GM23338 (cell line): Measurements from ENCODE around the gene MYO18A. TPM values are rescaled to one million over a fixed set of nuclear protein-coding genes. Genes with fewer than 3 reads are reported as not detected.

Experiments used
- ATAC-seq: fragments of 200-7000 bp; cut with Tn5 transposase; 3 replicates; pipeline ENCODE4 v1.9.1; 2020
- DNase-seq: peaks from one replicate; pipeline ENCODE4 v3.0.0-alpha.2; 2015; ENCODE audit warnings: low spot score
- H2AFZ ChIP-seq: fragments of 200-600 bp; sonication (generic); 2 replicates; pipeline ENCODE4 v1.8.0; 2016; ENCODE audit warnings: antibody characterized with exemption, mild to moderate bottlenecking, moderate library complexity
- H3F3A ChIP-seq: fragments of 200-600 bp; sonication (generic); replicated peaks from 2 replicates; pipeline ENCODE4 v1.8.0; 2017; ENCODE audit warnings: antibody characterized with exemption, mixed run types, low read depth
- H3K27ac ChIP-seq: fragments of 200-600 bp; sonication (generic); 2 replicates; pipeline ENCODE4 v1.6.1; 2016; ENCODE audit warnings: low read depth
- H3K27me3 ChIP-seq: fragments of 200-600 bp; sonication (generic); 2 replicates; pipeline ENCODE4 v1.8.0; 2016; ENCODE audit warnings: mild to moderate bottlenecking, mixed run types, moderate library complexity; ENCODE audit not compliant: insufficient read depth
- H3K36me3 ChIP-seq: fragments of 200-600 bp; sonication (generic); 2 replicates; pipeline ENCODE4 v1.8.0; 2016; ENCODE audit warnings: mild to moderate bottlenecking; ENCODE audit not compliant: insufficient read depth
- H3K4me1 ChIP-seq: fragments of 200-600 bp; sonication (generic); 2 replicates; pipeline ENCODE4 v1.8.0; 2016; ENCODE audit warnings: mild to moderate bottlenecking, moderate library complexity; ENCODE audit not compliant: insufficient read depth
- H3K4me2 ChIP-seq: fragments of 200-600 bp; sonication (generic); 2 replicates; pipeline ENCODE4 v1.7.1; 2017; ENCODE audit warnings: mixed run types
- H3K4me3 ChIP-seq: fragments of 200-600 bp; sonication (generic); 2 replicates; pipeline ENCODE4 v1.6.1; 2016; ENCODE audit warnings: mixed run types
- H3K79me2 ChIP-seq: fragments of 200-600 bp; sonication (generic); replicated peaks from 2 replicates; pipeline ENCODE4 v1.8.0; 2017; ENCODE audit warnings: mild to moderate bottlenecking; ENCODE audit not compliant: insufficient read depth
- H3K9me2 ChIP-seq: fragments of 200-600 bp; sonication (generic); 2 replicates; pipeline ENCODE4 v1.8.0; 2017; ENCODE audit not compliant: insufficient read depth
- H4K20me1 ChIP-seq: fragments of 200-600 bp; sonication (generic); replicated peaks from 2 replicates; pipeline ENCODE4 v1.8.0; 2017; ENCODE audit warnings: mild to moderate bottlenecking; ENCODE audit not compliant: insufficient read depth
- H3K27ac Mint-ChIP-seq: 2 replicates; pipeline ENCODE4 v1.8.0; 2020; ENCODE audit warnings: inconsistent platforms, mild to moderate bottlenecking, moderate library complexity, mixed read lengths
- H3K27me3 Mint-ChIP-seq: 3 replicates; pipeline ENCODE4 v1.8.0; 2022; ENCODE audit warnings: low read depth, mild to moderate bottlenecking, moderate library complexity, mixed read lengths, inconsistent platforms; ENCODE audit not compliant: insufficient read depth, poor library complexity
- H3K36me3 Mint-ChIP-seq: 3 replicates; pipeline ENCODE4 v1.8.0; 2021; ENCODE audit warnings: low read depth, mild to moderate bottlenecking, inconsistent platforms, moderate library complexity, mixed read lengths
- H3K4me1 Mint-ChIP-seq: 3 replicates; pipeline ENCODE4 v1.8.0; 2020; ENCODE audit warnings: mild to moderate bottlenecking, inconsistent platforms, mixed read lengths
- H3K4me3 Mint-ChIP-seq: 3 replicates; pipeline ENCODE4 v1.8.0; 2021; ENCODE audit warnings: moderate library complexity, mild to moderate bottlenecking, inconsistent platforms, mixed read lengths
- H3K9me3 Mint-ChIP-seq: 3 replicates; pipeline ENCODE4 v1.8.0; 2020; ENCODE audit warnings: moderate library complexity, mild to moderate bottlenecking, inconsistent platforms, mixed read lengths
- EZH2 ChIP-seq: fragments of 200-600 bp; sonication (generic); IDR thresholded peaks from one replicate; pipeline ENCODE4 v1.8.0; 2017; ENCODE audit warnings: antibody characterized with exemption, mild to moderate bottlenecking, low read depth; ENCODE audit not compliant: unreplicated experiment
- NANOG ChIP-seq: IDR thresholded peaks from 2 replicates; pipeline ENCODE4 v1.6.1; 2016; ENCODE audit warnings: antibody characterized with exemption, borderline replicate concordance
- STAT1 ChIP-seq: IDR thresholded peaks from one replicate; pipeline ENCODE4 v1.6.1; 2016; ENCODE audit warnings: antibody characterized with exemption; ENCODE audit not compliant: unreplicated experiment
- ZNF331 ChIP-seq: fragments of 250-450 bp; sonication (Bioruptor Pico); IDR thresholded peaks from 2 replicates; pipeline ENCODE4 v1.5.0; 2020; ENCODE audit warnings: low read depth, mild to moderate bottlenecking, moderate library complexity
- polyA plus RNA-seq: library from polyadenylated mRNA; unstranded; fragments of >200 nt; fragmentation: Nextera tagmentation; extraction: Ambion mirVana; gene quantifications from 2 replicates; pipeline ENCODE4 v1.2.1, GENCODE V29; 2016
- total RNA-seq: library from RNA; depleted of rRNA; stranded (reverse); fragments of >200 nt; shearing (Covaris generic); gene quantifications from 2 replicates; pipeline ENCODE4 v1.2.3, GENCODE V29; 2014
- TF ChIP-seq, protein P1 (sequence below): IDR thresholded peaks from one replicate; pipeline ENCODE4 v1.6.1; 2018; ENCODE audit warnings: antibody characterized with exemption; ENCODE audit not compliant: unreplicated experiment
- TF ChIP-seq, protein P2 (sequence below), 2 experiments: fragments of 200-600 bp in 1 of 2; sonication (generic) in 1 of 2; conservative IDR thresholded peaks; 2 replicates each; pipeline versions ENCODE4 v1.5.1 to v1.6.1; 2016 to 2017; ENCODE audit warnings: antibody characterized with exemption in 2 of 2, low read depth in 2 of 2, mild to moderate bottlenecking in 2 of 2, moderate library complexity in 1 of 2
- TF ChIP-seq, protein P3 (sequence below): IDR thresholded peaks from 2 replicates; pipeline ENCODE4 v1.6.1; 2016; ENCODE audit warnings: antibody characterized with exemption

The MYO18A gene
- total and polyA plus RNA-seq, 2 experiments from 2014 or later = 18.3 to 37.5 TPM

DNA sequence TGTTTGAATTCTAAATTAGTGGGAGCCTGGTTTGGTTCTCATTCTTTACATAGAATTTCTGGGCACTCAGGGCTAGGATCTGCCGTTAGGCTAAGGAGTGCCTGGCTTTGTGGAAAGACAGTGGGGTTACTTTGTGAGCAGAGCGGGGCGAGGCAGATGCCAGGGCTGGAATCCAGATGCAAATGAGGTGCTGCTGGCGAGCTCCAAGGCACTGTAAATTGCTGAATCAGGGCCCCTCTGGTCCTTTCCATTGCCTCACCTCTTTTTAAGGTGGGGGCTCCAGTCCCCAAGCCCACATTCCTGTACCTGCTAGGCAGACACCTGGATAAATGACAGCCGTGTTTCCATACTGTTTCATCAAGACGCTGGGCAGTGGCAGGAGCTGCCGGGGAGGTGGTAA lies 103.5 kb downstream of the MYO18A start (continued):
- no peak for TF ChIP-seq STAT1

DNA sequence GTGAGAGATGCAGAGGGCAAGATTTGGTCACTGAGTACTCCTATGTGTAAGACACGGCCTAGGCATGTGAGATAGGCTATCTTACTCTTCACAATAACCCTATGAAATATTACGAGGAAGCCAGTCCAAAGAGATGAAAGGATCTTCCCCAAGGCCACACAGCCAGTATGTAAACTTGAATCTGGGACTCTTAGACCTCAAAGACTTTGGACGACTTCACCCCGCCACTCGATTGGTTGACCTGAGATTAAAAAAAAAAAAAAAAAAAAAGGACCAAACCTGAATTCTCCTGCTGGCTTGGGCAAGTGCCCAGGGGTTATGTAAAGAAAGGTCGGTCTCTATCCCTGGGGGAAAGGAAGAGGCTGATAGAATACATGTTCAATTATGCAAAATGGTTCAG lies 104.1 kb downstream of the MYO18A start:
- H3K4me3 Mint-ChIP-seq = no peak overlapping the region

More for the DNA sequence above, 104.1 kb downstream of the MYO18A start:
- no peaks in the 10 kb centered on the region for H4K20me1 ChIP-seq
- TF ChIP-seq, protein P1, sequence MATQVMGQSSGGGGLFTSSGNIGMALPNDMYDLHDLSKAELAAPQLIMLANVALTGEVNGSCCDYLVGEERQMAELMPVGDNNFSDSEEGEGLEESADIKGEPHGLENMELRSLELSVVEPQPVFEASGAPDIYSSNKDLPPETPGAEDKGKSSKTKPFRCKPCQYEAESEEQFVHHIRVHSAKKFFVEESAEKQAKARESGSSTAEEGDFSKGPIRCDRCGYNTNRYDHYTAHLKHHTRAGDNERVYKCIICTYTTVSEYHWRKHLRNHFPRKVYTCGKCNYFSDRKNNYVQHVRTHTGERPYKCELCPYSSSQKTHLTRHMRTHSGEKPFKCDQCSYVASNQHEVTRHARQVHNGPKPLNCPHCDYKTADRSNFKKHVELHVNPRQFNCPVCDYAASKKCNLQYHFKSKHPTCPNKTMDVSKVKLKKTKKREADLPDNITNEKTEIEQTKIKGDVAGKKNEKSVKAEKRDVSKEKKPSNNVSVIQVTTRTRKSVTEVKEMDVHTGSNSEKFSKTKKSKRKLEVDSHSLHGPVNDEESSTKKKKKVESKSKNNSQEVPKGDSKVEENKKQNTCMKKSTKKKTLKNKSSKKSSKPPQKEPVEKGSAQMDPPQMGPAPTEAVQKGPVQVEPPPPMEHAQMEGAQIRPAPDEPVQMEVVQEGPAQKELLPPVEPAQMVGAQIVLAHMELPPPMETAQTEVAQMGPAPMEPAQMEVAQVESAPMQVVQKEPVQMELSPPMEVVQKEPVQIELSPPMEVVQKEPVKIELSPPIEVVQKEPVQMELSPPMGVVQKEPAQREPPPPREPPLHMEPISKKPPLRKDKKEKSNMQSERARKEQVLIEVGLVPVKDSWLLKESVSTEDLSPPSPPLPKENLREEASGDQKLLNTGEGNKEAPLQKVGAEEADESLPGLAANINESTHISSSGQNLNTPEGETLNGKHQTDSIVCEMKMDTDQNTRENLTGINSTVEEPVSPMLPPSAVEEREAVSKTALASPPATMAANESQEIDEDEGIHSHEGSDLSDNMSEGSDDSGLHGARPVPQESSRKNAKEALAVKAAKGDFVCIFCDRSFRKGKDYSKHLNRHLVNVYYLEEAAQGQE = no peak
- TF ChIP-seq, protein P2, sequence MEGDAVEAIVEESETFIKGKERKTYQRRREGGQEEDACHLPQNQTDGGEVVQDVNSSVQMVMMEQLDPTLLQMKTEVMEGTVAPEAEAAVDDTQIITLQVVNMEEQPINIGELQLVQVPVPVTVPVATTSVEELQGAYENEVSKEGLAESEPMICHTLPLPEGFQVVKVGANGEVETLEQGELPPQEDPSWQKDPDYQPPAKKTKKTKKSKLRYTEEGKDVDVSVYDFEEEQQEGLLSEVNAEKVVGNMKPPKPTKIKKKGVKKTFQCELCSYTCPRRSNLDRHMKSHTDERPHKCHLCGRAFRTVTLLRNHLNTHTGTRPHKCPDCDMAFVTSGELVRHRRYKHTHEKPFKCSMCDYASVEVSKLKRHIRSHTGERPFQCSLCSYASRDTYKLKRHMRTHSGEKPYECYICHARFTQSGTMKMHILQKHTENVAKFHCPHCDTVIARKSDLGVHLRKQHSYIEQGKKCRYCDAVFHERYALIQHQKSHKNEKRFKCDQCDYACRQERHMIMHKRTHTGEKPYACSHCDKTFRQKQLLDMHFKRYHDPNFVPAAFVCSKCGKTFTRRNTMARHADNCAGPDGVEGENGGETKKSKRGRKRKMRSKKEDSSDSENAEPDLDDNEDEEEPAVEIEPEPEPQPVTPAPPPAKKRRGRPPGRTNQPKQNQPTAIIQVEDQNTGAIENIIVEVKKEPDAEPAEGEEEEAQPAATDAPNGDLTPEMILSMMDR (conservative IDR thresholded peaks at IDR 0.05; ENCODE audit: low read depth in 2 of 2) = no peak
- no peak for TF ChIP-seq ZNF331 (CRISPR knock-in tag)
- TF ChIP-seq EZH2 = no peak
- TF ChIP-seq, protein P3, sequence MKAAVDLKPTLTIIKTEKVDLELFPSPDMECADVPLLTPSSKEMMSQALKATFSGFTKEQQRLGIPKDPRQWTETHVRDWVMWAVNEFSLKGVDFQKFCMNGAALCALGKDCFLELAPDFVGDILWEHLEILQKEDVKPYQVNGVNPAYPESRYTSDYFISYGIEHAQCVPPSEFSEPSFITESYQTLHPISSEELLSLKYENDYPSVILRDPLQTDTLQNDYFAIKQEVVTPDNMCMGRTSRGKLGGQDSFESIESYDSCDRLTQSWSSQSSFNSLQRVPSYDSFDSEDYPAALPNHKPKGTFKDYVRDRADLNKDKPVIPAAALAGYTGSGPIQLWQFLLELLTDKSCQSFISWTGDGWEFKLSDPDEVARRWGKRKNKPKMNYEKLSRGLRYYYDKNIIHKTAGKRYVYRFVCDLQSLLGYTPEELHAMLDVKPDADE = no peak
- no peak for TF ChIP-seq STAT1
- no peak for TF ChIP-seq NANOG
- H2AFZ ChIP-seq = no peak overlapping the region
- no peaks in the 10 kb centered on the region for H3K9me2 ChIP-seq
- H3K36me3 ChIP-seq = no peaks in the 10 kb centered on the region
- Mint-ChIP-seq H3K27me3 (peaks cover 22% of the 10 kb centered on the region), H3K9me3 (no peaks in the 10 kb centered on the region), H3K36me3 (peaks cover 12% of the 10 kb centered on the region), H3K4me1 (peaks cover 57% of the 10 kb centered on the region), H3K27ac (0 out of 2 replicates have a peak overlapping the region, but pooled peaks have one; percentile 92)
- DNase-seq (no peak), ATAC-seq (no peak)
- H3K4me1 ChIP-seq = peaks cover 30% of the 10 kb centered on the region
- H3K27ac ChIP-seq = no peak overlapping the region
- peaks cover 8% of the 10 kb centered on the region; the same call in 1 of the 2 replicates for H3F3A ChIP-seq
- H3K79me2 ChIP-seq = no peaks in the 10 kb centered on the region
- H3K4me3 ChIP-seq = no peak overlapping the region
- H3K4me2 ChIP-seq = peak overlapping the region; percentile 39
- H3K27me3 ChIP-seq = no peaks in the 10 kb centered on the region
